Measurements from ENCODE around the gene ZMYND11.

The ZMYND11 gene

GRCh38 chr10:274866-275265 lies 139.6 kb downstream of the ZMYND11 start:
- Histone ChIP-seq H3K9me2 (replicated peaks; ENCODE audit: control insufficient read depth, low read length) (no peaks in the 10 kb centered on the region), H3K79me2 (ENCODE audit: control insufficient read depth, low read length) (no peaks in the 10 kb centered on the region)

GRCh38 chr10:275680-276079 lies 140.4 kb downstream of the ZMYND11 start:
- Histone ChIP-seq H3F3A (ENCODE audit: control insufficient read depth, insufficient read depth) (peaks cover 8% of the 10 kb centered on the region; the same call in 1 of the 2 replicates), H3K9me3 (ENCODE audit: control insufficient read depth, insufficient read depth, low read length) (no peaks in the 10 kb centered on the region), H3K4me2 (ENCODE audit: low read length) (no peak overlapping the region), H3K4me1 (ENCODE audit: control insufficient read depth, low read length) (peaks cover 21% of the 10 kb centered on the region), H3K9me2 (replicated peaks; ENCODE audit: control insufficient read depth, low read length) (no peaks in the 10 kb centered on the region), H3K4me3 (ENCODE audit: low read length) (no peak overlapping the region), H3K27ac (ENCODE audit: low read depth, low read length) (no peak overlapping the region), H4K20me1 (ENCODE audit: control insufficient read depth, insufficient read depth, low read depth, low read length) (no peaks in the 10 kb centered on the region), H3K27me3 (ENCODE audit: control insufficient read depth, low read length) (no peaks in the 10 kb centered on the region), H3K36me3 (ENCODE audit: control insufficient read depth, low read length) (peaks cover 52% of the 10 kb centered on the region), H3K79me2 (ENCODE audit: control insufficient read depth, low read length) (no peaks in the 10 kb centered on the region)
- TF ChIP-seq CTCF (IDR thresholded peaks at IDR 0.05; ENCODE audit: low read depth, low read length, poor library complexity, severe bottlenecking) (no peak), EZH2phosphoT487 (IDR thresholded peaks at IDR 0.05; ENCODE audit: borderline replicate concordance, low read length) (no peak)

More at GRCh38 chr10:274866-275265, 139.6 kb downstream of the ZMYND11 start:
- H4K20me1 ChIP-seq (ENCODE audit: control insufficient read depth, insufficient read depth, low read depth, low read length), result no peaks in the 10 kb centered on the region
- no peak overlapping the region for H3K4me2 ChIP-seq (ENCODE audit: low read length)
- H3K4me3 ChIP-seq (ENCODE audit: low read length), result no peak overlapping the region
- H3F3A ChIP-seq (ENCODE audit: control insufficient read depth, insufficient read depth), result peaks cover 11% of the 10 kb centered on the region; the same call in 1 of the 2 replicates
- H3K9me3 ChIP-seq (ENCODE audit: control insufficient read depth, insufficient read depth, low read length), result no peaks in the 10 kb centered on the region
- TF ChIP-seq CTCF (IDR thresholded peaks at IDR 0.05; ENCODE audit: low read depth, low read length, poor library complexity, severe bottlenecking) (no peak), EZH2phosphoT487 (IDR thresholded peaks at IDR 0.05; ENCODE audit: borderline replicate concordance, low read length) (no peak)
- peaks cover 21% of the 10 kb centered on the region for H3K4me1 ChIP-seq (ENCODE audit: control insufficient read depth, low read length)
- H3K27me3 ChIP-seq (ENCODE audit: control insufficient read depth, low read length), result no peaks in the 10 kb centered on the region
- H3K36me3 ChIP-seq (ENCODE audit: control insufficient read depth, low read length), result peaks cover 44% of the 10 kb centered on the region
- no peak overlapping the region for H3K27ac ChIP-seq (ENCODE audit: low read depth, low read length)

GRCh38 chr10:277963-278362 lies 142.7 kb downstream of the ZMYND11 start:
- Histone ChIP-seq H3K79me2 (ENCODE audit: control insufficient read depth, low read length) (no peaks in the 10 kb centered on the region), H3K36me3 (ENCODE audit: control insufficient read depth, low read length) (peaks cover 74% of the 10 kb centered on the region), H3K9me3 (ENCODE audit: control insufficient read depth, insufficient read depth, low read length) (no peaks in the 10 kb centered on the region), H4K20me1 (ENCODE audit: control insufficient read depth, insufficient read depth, low read depth, low read length) (no peaks in the 10 kb centered on the region), H3K27ac (ENCODE audit: low read depth, low read length) (no peak overlapping the region), H3K9me2 (replicated peaks; ENCODE audit: control insufficient read depth, low read length) (no peaks in the 10 kb centered on the region), H3F3A (ENCODE audit: control insufficient read depth, insufficient read depth) (peaks cover 8% of the 10 kb centered on the region; the same call in 1 of the 2 replicates), H3K27me3 (ENCODE audit: control insufficient read depth, low read length) (no peaks in the 10 kb centered on the region), H3K4me3 (ENCODE audit: low read length) (no peak overlapping the region), H3K4me1 (ENCODE audit: control insufficient read depth, low read length) (peaks cover 9% of the 10 kb centered on the region; the same call in 1 of the 2 replicates), H3K4me2 (ENCODE audit: low read length) (no peak overlapping the region)
- no peak for TF ChIP-seq CTCF (IDR thresholded peaks at IDR 0.05; ENCODE audit: low read depth, low read length, poor library complexity, severe bottlenecking)
- TF ChIP-seq EZH2phosphoT487 (IDR thresholded peaks at IDR 0.05; ENCODE audit: borderline replicate concordance, low read length), result no peak
